Natural killer cell (primary cell): ENCODE measurements around the gene NR1H2. TPM values are rescaled to one million over a fixed set of nuclear protein-coding genes. Genes with fewer than 3 reads are reported as not detected.

Experiments
- ATAC-seq, 3 donors: fragments of 150-1000 bp in 2 of 3; fragments of 200-7000 bp in 1 of 3; cut with Tn5 transposase; 1 replicate in 1 of 3; 2 replicates in 2 of 3; pipeline ENCODE4 v1.10.0; 2021; ENCODE audit warnings: mild to moderate bottlenecking in 2 of 3, moderate library complexity in 2 of 3
- DNase-seq, 2 donors: peaks; one replicate each; pipeline versions ENCODE4 v3.0.0 to v3.0.0-alpha.2; 2013 to 2021; ENCODE audit warnings: mixed read lengths in 1 of 2
- H3K27ac ChIP-seq: one replicate; pipeline ENCODE4 v1.5.1; 2013; ENCODE audit warnings: mild to moderate bottlenecking, low read length
- H3K27me3 ChIP-seq: one replicate; pipeline ENCODE4 v1.6.1; 2013; ENCODE audit warnings: low read length; ENCODE audit not compliant: control insufficient read depth, insufficient read depth
- H3K36me3 ChIP-seq: one replicate; pipeline ENCODE4 v1.6.1; 2013; ENCODE audit warnings: low read length; ENCODE audit not compliant: control insufficient read depth, insufficient read depth
- H3K4me1 ChIP-seq: one replicate; pipeline ENCODE4 v1.6.1; 2013; ENCODE audit warnings: low read length; ENCODE audit not compliant: control insufficient read depth, insufficient read depth
- H3K4me3 ChIP-seq: one replicate; pipeline ENCODE4 v1.5.1; 2013; ENCODE audit warnings: low read length
- H3K9me3 ChIP-seq: one replicate; pipeline ENCODE4 v1.6.1; 2013; ENCODE audit warnings: low read length; ENCODE audit not compliant: control insufficient read depth, insufficient read depth
- H3K27ac Mint-ChIP-seq, 2 donors: one replicate each; pipeline ENCODE4 v1.8.0; 2022; ENCODE audit warnings: mild to moderate bottlenecking in 2 of 2, mixed read lengths in 2 of 2, moderate library complexity in 1 of 2
- H3K27me3 Mint-ChIP-seq, 2 donors: one replicate each; pipeline ENCODE4 v1.8.0; 2022; ENCODE audit warnings: low read depth in 2 of 2, mixed read lengths in 2 of 2
- H3K36me3 Mint-ChIP-seq: one replicate; pipeline ENCODE4 v1.8.0; 2022; ENCODE audit warnings: mixed read lengths
- H3K4me1 Mint-ChIP-seq, 2 donors: one replicate each; pipeline ENCODE4 v1.8.0; 2022; ENCODE audit warnings: mixed read lengths in 2 of 2
- H3K4me3 Mint-ChIP-seq: one replicate; pipeline ENCODE4 v1.8.0; 2022; ENCODE audit warnings: mild to moderate bottlenecking, moderate library complexity, mixed read lengths
- H3K9me3 Mint-ChIP-seq, 2 donors: one replicate each; pipeline ENCODE4 v1.8.0; 2022; ENCODE audit warnings: mixed read lengths in 2 of 2
- WGBS: methylation state at CpG from one replicate; pipeline ENCODE4 v1.1.7; 2013; ENCODE audit warnings: missing lambda C conversion rate; ENCODE audit not compliant: insufficient coverage; 5-methylcytosine and 5-hydroxymethylcytosine counted together
- intact Hi-C: fragments of 100-400 bp; cut with micrococcal nuclease; formaldehyde crosslinking; loops from one replicate; pipeline ENCODE4 v1.14.2; 2022
- total RNA-seq, 4 donors: library from RNA; stranded (reverse); fragments of 120-200 nt in 1 of 4; gene quantifications; one replicate each; pipeline versions ENCODE4 v1.2.3 to v1.2.4, GENCODE V29; 2013 to 2022
- TF ChIP-seq, protein P1 (sequence below): fragments of 200-600 bp; IDR thresholded peaks from one replicate; pipeline ENCODE4 v1.8.0; 2022; ENCODE audit warnings: antibody characterized with exemption

NR1H2 gene
- total RNA-seq, 3 donors from 2014 or later (not counting 1 experiment from before 2014, with no cell fraction given): 185 to 217 (median 211) TPM

DNA sequence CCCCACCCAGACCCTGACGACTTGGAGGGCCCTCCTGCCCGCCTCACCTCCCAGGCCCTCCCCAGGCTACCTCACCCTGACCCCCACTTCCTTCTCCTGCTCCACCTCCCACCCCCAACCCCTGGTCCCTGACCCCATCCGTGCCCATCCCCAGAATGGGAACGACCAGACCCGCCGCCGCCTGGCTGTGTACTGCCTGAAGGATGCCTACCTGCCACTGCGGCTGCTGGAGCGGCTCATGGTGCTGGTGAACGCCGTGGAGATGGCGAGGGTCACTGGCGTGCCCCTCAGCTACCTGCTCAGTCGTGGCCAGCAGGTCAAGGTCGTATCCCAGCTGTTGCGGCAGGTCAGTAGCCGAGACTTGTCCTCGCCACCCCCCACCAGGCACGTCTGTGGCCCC is 30.6 kb downstream of the NR1H2 start:
- Histone ChIP-seq H3K27me3 (no peaks in the 10 kb centered on the region), H3K9me3 (no peaks in the 10 kb centered on the region), H3K4me3 (no peak overlapping the region), H3K36me3 (peaks cover 11% of the 10 kb centered on the region), H3K27ac (no peak overlapping the region), H3K4me1 (no peaks in the 10 kb centered on the region)
- ATAC-seq (no peak), DNase-seq (no peak)
- WGBS: 97% methylated on average over 19 of the region's 19 CpGs
- Mint-ChIP-seq H3K4me3 (no peak overlapping the region), H3K9me3 (no peaks in the 10 kb centered on the region), H3K36me3 (no peaks in the 10 kb centered on the region), H3K27ac (peak overlapping the region in 1 of 2 donors; percentile 51), H3K4me1 (no peaks in the 10 kb centered on the region), H3K27me3 (no peaks in the 10 kb centered on the region)
- intact Hi-C loops: no loop called here
- TF ChIP-seq, protein P1, sequence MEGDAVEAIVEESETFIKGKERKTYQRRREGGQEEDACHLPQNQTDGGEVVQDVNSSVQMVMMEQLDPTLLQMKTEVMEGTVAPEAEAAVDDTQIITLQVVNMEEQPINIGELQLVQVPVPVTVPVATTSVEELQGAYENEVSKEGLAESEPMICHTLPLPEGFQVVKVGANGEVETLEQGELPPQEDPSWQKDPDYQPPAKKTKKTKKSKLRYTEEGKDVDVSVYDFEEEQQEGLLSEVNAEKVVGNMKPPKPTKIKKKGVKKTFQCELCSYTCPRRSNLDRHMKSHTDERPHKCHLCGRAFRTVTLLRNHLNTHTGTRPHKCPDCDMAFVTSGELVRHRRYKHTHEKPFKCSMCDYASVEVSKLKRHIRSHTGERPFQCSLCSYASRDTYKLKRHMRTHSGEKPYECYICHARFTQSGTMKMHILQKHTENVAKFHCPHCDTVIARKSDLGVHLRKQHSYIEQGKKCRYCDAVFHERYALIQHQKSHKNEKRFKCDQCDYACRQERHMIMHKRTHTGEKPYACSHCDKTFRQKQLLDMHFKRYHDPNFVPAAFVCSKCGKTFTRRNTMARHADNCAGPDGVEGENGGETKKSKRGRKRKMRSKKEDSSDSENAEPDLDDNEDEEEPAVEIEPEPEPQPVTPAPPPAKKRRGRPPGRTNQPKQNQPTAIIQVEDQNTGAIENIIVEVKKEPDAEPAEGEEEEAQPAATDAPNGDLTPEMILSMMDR: no peak

GRCh38 chr19:50409347-50409746 is 33.1 kb downstream of the NR1H2 start:
- DNase-seq (no peak), ATAC-seq (peak in 1 of 3 donors; percentile 21)
- Histone ChIP-seq H3K4me3 (no peak overlapping the region), H3K27ac (no peak overlapping the region), H3K4me1 (peaks cover 2% of the 10 kb centered on the region), H3K9me3 (no peaks in the 10 kb centered on the region), H3K27me3 (no peaks in the 10 kb centered on the region), H3K36me3 (peaks cover 9% of the 10 kb centered on the region)
- TF ChIP-seq, protein P1: no peak
- intact Hi-C loops: no loop called here
- WGBS: 98% methylated on average over 17 of the region's 17 CpGs
- no peaks in the 10 kb centered on the region for H3K27me3 Mint-ChIP-seq
- no peaks in the 10 kb centered on the region for H3K36me3 Mint-ChIP-seq
- no peaks in the 10 kb centered on the region for H3K9me3 Mint-ChIP-seq
- H3K4me3 Mint-ChIP-seq: no peak overlapping the region
- no peaks in the 10 kb centered on the region for H3K4me1 Mint-ChIP-seq
- H3K27ac Mint-ChIP-seq: no peak overlapping the region

- no peak for DNase-seq
- no peak for ATAC-seq
- WGBS: 93% methylated on average over 10 of the region's 10 CpGs
Observed at GRCh38 chr19:50410109-50410508, 33.9 kb downstream of the NR1H2 start.

GRCh38 chr19:50412419-50412818 is 36.2 kb downstream of the NR1H2 start:
- no peaks in the 10 kb centered on the region for H3K9me3 ChIP-seq
- DNase-seq (no peak), ATAC-seq (no peak)
- Mint-ChIP-seq H3K9me3 (no peaks in the 10 kb centered on the region), H3K36me3 (no peaks in the 10 kb centered on the region), H3K27ac (no peak overlapping the region), H3K4me1 (peaks cover 0 to 8% of the 10 kb centered on the region in 2 donors), H3K4me3 (no peak overlapping the region), H3K27me3 (no peaks in the 10 kb centered on the region)
- no peak overlapping the region for H3K4me3 ChIP-seq
- peaks cover 28% of the 10 kb centered on the region for H3K4me1 ChIP-seq
- TF ChIP-seq, protein P1: no peak
- intact Hi-C loops: no loop called here
- WGBS: 100% methylated on average over 1 of the region's 2 CpGs
- H3K36me3 ChIP-seq: peaks cover 4% of the 10 kb centered on the region
- no peak overlapping the region for H3K27ac ChIP-seq
- H3K27me3 ChIP-seq: no peaks in the 10 kb centered on the region

More at GRCh38 chr19:50410109-50410508, 33.9 kb downstream of the NR1H2 start:
- H3K27ac Mint-ChIP-seq: no peak overlapping the region
- intact Hi-C loops: no loop called here
- Histone ChIP-seq H3K27ac (no peak overlapping the region), H3K4me1 (peaks cover 9% of the 10 kb centered on the region), H3K4me3 (no peak overlapping the region), H3K27me3 (no peaks in the 10 kb centered on the region), H3K9me3 (no peaks in the 10 kb centered on the region), H3K36me3 (peaks cover 9% of the 10 kb centered on the region)
- H3K36me3 Mint-ChIP-seq: no peaks in the 10 kb centered on the region
- H3K27me3 Mint-ChIP-seq: no peaks in the 10 kb centered on the region
- H3K4me3 Mint-ChIP-seq: no peak overlapping the region
- no peaks in the 10 kb centered on the region for H3K9me3 Mint-ChIP-seq
- H3K4me1 Mint-ChIP-seq: peaks cover 0 to 6% of the 10 kb centered on the region in 2 donors
- TF ChIP-seq, protein P1: no peak
